ENCODE results near the gene IMMP2L. TPM values are rescaled to one million over a fixed set of nuclear protein-coding genes. Genes with fewer than 3 reads are reported as not detected.

Gene IMMP2L
- total and polyA plus RNA-seq, 2 of the 8 experiments (the other 6 are each of a cell fraction or from before 2014, with no cell fraction given): 2.3 to 10.1 TPM

DNA sequence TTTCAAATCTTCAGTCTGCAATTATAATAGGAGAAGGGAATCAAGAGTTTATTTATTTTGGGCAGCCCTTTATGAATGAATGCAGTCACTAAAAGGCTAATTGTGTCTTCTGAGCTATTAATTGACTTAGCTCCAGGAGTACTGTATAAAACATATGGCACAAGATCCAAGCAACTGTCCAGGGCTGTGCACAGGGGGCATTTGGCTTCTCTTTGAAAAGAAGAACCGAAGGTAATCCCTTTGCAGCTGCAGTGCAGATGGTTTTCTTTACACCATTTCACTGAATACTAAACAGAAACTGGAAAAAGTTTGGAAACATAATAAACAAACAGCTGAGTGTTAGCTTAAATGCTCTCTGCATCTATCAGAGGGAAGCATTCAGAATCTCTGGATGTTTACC lies 753.9 kb downstream of the IMMP2L start:
- H3K9ac ChIP-seq (replicated peaks in 1 of 4; ENCODE audit: extremely low read depth in 1 of 4, low read depth in 3 of 4, low read length in 3 of 4): no peak overlapping the region
- H3K27me3 ChIP-seq (replicated peaks in 1 of 4; ENCODE audit: control insufficient read depth in 3 of 4, extremely low read depth in 1 of 4, insufficient read depth in 3 of 4, low read length in 3 of 4): no peaks in the 10 kb centered on the region
- H3K14ac ChIP-seq (ENCODE audit: insufficient read length): no peak overlapping the region
- no peak overlapping the region for H3K27ac ChIP-seq (ENCODE audit: low read depth, low read length)
- peaks cover 0 to 9% (median 2%) of the 10 kb centered on the region in 4 experiments; a peak in 2 of 7 replicates for H3K4me1 ChIP-seq (replicated peaks in 1 of 4; ENCODE audit: control insufficient read depth in 3 of 4, insufficient read depth in 4 of 4, low read length in 3 of 4)
- no peak overlapping the region for H3K4me3 ChIP-seq (ENCODE audit: extremely low read depth in 1 of 4, insufficient read depth in 2 of 4, low read depth in 3 of 4, low read length in 4 of 4)
- DNase-seq (ENCODE audit: low read depth in 1 of 2, low spot score in 2 of 2) (no peak), FAIRE-seq (no peak)
- no peaks in the 10 kb centered on the region for H3K79me2 ChIP-seq (ENCODE audit: control insufficient read depth in 1 of 2, insufficient read depth in 2 of 2, low read length in 2 of 2)
- no peaks in the 10 kb centered on the region for H3K79me1 ChIP-seq (ENCODE audit: low read depth, low read length)
- H4K91ac ChIP-seq (replicated peaks; ENCODE audit: insufficient read length, low read length): no peak overlapping the region
- 100% methylated on average over 1 of the region's 1 CpG; no CpG with 5 or more reads in 1 of the 2 experiments for WGBS, 2 experiments (ENCODE audit: extremely low coverage in 1 of 2, insufficient coverage in 1 of 2, insufficient read length in 1 of 2, insufficient replicate concordance in 2 of 2, low coverage in 1 of 2, low lambda C conversion rate in 2 of 2, missing lambda C conversion rate in 1 of 2)
- ChIA-PET POLR2A (ENCODE audit: partially characterized antibody) (interaction anchor here (1.0 kb wide), 1 partner anchor 11 kb away, joined by 3 read pairs; no protein-coding TSS in a partner anchor), CTCF (ENCODE audit: partially characterized antibody) (interaction anchor here (0.6 kb wide), 1 partner anchor 317 kb away, joined by 3 read pairs; no protein-coding TSS in a partner anchor)
- H3K4ac ChIP-seq (replicated peaks; ENCODE audit: insufficient read length, low read depth, low read length): no peak overlapping the region
- H4K20me1 ChIP-seq (replicated peaks in 1 of 2; ENCODE audit: control insufficient read depth in 1 of 2, insufficient read depth in 2 of 2, low read length in 2 of 2): no peaks in the 10 kb centered on the region
- no peak overlapping the region for H4K8ac ChIP-seq (ENCODE audit: extremely low read depth, insufficient read depth, low read length)
- H3K9me3 ChIP-seq (ENCODE audit: insufficient read depth in 2 of 2, low read depth in 1 of 2, low read length in 1 of 2): no peaks in the 10 kb centered on the region
- H2BK5ac ChIP-seq (ENCODE audit: low read depth, low read length): no peak overlapping the region
- no peak overlapping the region for H2BK12ac ChIP-seq (ENCODE audit: low read depth, low read length)
- H3K56ac ChIP-seq (replicated peaks; ENCODE audit: insufficient read length, low read depth, low read length): no peak overlapping the region
- H2BK120ac ChIP-seq (replicated peaks; ENCODE audit: low read depth, low read length): no peak overlapping the region
- H3K4me2 ChIP-seq (ENCODE audit: insufficient read depth in 1 of 2, low read depth in 2 of 2, low read length in 2 of 2): no peak overlapping the region
- no peaks in the 10 kb centered on the region for H3K23me2 ChIP-seq (ENCODE audit: low read depth, low read length)
- no peak overlapping the region for H2AK5ac ChIP-seq (ENCODE audit: low read depth, low read length)
- H2BK15ac ChIP-seq (ENCODE audit: low read length): no peak overlapping the region
- no peak overlapping the region for H2BK20ac ChIP-seq (ENCODE audit: low read length)
- H3K18ac ChIP-seq (ENCODE audit: extremely low read depth, low read length): no peak overlapping the region
- H2AFZ ChIP-seq (ENCODE audit: low read length): no peak overlapping the region
- no peak overlapping the region for H3K23ac ChIP-seq (ENCODE audit: insufficient read length)
- no peaks in the 10 kb centered on the region for H3K36me3 ChIP-seq (ENCODE audit: control insufficient read depth in 2 of 4, insufficient read depth in 4 of 4, low read length in 3 of 4)
- TF ChIP-seq HDAC6 (IDR thresholded peaks at IDR 0.05; ENCODE audit: low read depth, low read length): no peak
- TF ChIP-seq EZH2 (IDR thresholded peaks at IDR 0.05; ENCODE audit: low read depth, low read length, severe bottlenecking): no peak
- TF ChIP-seq JUN (IDR thresholded peaks at IDR 0.05; ENCODE audit: low read depth, low read length): no peak
- H4K5ac ChIP-seq (ENCODE audit: insufficient read length, low read depth, low read length): no peak overlapping the region

Measured in H1 (cell line).